Activated CD4-positive, alpha-beta T cell treated with anti-CD3 and anti-CD28 coated beads, Interleukin-2, amount 50 U/mL, for 24 hours (primary cell): ENCODE measurements around the gene ABCA4.
A peak's percentile ranks its signal among the peaks of the same experiment; 100 is the strongest.

ENCODE experiments used
- DNase-seq, 2 donors: peaks; one replicate each; pipeline ENCODE4 v3.0.0-alpha.2; 2020; ENCODE audit warnings: low read depth in 1 of 2, low spot score in 1 of 2

The ABCA4 gene

DNA sequence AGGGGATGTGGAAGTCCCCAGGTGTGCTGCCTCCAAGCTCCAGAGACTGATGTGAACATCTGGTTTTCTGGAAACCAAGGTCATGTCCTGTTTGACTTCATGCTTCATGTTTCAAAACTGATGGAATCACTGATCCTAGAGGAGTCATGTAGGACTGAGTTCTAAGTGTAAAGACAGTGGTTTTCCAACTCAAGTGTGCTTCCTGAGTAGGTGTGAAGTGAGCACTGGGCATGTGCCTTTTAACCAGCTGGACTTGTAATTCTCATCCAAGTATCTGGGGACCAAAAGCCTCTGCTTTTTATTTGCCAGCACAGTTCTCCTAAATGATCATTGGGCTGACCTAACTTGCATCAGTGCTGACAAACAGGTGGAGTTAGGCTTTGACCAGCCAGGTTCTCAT is 36.9 kb downstream of the ABCA4 start:
- no peak for DNase-seq

DNA sequence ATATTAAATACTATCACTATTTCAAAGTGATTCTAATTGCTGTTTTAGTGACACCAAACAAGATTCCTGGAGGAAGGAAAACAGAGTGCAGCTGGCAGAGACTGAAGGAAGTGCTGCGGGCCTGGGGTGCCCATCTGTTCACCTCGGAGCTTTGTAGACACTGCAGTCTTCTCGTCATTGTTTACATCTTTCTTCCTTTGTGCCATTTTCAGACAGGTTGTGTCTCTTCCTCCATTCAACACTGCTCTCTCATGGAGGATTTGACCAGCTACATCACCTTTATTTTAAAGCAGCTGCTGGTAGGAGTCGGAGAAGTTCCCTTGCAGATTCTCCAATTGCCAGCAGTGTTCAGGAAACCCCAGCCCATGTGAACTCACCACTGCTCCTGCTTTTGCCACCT is 37.3 kb downstream of the ABCA4 start:
- no peak for DNase-seq

DNA sequence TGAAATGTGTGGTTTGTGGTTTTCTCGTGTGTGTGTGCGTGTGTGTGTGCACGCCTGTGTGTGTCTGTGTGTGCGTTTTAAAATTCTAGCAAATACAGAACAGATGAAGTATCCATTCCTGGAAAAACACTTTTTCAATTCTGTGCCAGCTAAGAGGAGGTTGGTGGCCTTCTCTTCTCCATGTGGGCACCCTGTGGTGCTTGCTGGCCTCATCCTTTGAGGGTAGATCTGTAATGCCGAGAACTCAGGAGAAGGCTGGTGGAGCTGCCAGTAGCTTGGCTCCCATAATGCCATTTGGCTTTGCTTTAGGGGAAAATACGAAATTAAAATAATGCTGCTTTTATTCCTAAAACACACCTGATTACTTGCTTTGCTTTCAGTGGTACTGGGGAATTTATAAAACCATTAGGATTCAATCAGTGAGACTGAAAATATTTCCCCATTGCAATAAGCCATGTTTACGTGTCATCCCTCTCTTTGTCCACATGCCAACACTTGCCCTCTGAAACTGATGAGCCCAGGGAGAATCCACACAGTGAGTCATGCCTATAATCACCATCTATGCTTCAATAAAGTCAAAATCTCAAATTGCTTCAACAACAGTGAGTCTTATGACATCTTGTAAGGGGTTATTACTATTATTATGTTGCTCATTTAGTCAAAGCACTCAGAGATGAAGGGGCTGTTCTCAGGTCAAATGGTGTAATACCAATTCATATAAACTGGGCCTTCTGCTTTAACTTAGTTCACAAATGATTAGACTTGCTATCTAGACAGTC is 39.2 kb downstream of the ABCA4 start:
- DNase-seq, result no peak

DNA sequence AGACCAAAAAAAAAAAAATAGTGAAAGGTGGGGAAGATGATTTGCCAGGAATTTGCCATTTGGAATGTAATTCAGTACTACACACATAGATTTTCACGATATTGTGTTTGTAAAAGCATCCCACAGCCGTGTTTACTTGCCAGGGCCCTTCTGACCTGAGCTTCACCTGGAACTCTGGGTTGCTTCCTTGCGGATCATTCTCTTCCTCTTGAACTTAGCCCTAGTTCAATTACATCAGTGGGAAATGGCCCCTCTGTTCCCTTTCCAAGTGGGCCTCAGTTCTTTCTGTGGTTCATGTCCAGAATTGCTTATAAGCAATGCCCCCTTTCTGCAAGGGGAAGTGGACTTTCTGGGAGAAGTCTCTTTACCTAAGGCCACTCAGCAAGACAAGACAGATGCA is 41.0 kb downstream of the ABCA4 start:
- DNase-seq, result no peak

DNA sequence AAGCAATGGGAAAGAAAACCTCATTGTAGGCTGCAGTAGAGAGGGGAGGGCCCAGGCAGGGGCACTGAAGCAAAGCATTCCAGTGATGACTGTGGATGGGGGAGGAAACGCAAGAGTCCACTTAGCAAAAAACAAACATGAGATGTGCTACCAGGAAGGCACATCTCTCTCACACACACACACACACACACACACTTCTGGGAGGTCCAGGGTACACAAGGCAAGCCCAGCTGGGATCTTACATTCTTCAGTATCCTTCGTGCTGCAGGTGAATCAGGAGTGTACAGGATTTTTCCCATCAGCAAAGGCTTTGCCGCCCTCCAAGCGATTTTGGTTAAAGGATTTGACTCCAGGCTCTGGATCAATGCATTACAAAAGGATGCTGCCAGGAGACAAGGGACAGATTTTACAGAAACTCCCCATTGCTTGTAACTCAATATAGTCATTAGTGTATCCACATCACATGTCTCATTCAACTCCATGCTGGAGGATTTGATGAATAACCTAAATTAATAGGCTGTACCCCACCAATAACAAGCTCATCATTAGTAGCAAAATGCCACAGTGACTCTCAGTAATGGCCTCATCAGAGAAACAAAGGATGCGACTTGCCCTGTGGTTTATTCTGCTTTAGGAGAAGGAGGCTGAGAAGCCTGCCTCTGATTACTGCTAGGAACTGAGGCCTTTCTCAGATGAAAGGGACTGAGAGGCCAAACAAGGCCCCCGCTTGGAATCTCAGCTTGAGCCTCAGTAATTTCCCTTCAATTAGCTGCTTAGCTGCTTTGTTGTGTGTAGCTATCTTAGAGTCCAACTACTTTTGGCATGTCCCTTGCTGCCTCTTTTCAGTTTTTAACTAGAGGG is 41.6 kb downstream of the ABCA4 start:
- DNase-seq, result no peak

DNA sequence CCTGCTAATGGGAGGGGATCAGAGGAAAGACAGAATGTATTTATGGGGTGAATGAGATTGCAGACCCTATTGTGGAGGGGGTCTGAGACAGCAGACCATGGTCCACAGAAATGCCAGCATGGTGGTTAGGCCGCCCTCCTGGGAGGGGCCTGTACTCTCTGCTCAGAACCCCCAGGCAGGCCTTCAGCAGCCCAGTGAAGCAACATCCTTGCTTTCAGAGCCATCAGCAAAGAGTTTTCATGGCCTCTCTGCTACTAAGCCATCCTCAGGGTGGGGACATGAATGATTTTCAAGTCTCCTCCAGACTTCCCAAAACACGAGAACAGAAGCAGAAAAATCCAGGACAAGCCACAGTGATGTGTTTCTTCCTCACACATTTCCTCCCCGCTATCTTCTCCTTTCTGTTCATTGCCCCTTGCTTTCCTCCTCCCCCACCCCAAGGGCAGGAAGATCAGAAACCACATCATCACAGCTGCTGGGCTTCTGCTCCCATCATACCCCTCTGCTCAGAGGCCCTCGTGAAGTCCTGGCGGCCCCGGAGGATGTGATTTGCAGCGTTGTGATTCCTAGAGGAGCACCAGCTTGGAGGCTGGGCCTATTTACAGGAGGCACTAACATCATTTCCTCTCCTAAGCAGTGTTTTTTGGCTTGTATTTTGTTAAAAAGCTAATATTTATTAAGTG is 48.0 kb downstream of the ABCA4 start:
- DNase-seq, result no peak

DNA sequence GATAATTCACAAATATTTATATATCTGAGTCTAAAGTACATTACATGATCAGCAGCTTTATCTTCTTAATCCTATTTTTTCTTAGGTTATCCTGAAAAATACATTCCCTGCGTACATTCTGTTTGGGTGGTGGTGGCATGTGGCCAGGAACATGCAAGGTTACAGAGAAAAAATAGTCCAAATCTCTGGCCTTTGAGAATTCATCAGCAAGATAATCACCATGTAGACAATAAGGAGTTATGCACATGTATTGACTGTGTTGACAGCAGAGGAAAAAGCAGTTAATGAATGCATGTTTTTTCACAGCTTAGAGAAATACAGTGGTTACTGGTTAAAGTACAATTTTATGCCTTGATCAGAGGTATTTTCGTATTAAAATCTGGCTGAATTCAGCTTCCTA is 49.0 kb downstream of the ABCA4 start:
- no peak for DNase-seq

DNA sequence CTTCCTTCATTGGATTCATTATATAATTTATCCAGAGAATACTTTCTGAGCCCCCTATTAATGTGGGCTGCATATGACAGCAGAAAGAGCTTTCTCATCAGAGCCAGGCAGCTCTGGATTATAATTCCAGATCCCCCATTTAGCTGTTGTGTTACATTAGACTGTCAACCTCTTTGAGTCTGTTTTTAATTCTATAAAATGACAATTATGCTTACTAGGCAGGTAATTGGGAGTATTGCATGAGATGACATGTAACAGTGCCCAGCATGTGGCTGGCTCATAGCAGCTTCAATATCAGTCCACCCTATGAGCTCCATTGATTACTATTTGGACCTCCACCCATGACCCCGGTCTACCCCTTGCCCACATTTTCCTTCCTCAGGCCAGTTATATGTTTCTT is 49.6 kb downstream of the ABCA4 start:
- no peak for DNase-seq

DNA sequence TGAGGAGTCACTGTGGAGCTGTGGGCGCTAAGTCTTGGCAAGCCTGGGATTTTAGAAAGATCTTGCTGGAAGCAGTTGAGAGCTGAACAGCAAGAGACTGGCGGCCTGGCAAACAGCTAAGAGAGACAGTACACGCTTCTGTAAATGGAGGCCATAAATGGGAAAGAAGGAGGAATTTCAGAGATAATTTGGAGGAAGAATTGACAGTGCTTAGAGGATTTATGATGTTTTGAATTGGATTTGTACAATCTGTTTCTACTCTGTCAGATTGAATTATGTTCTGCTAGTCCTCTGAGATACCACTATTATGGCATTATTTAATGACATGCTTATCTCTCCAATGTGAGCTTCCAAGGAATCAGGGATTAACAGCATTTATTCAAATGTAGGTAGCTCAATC is 50.1 kb downstream of the ABCA4 start:
- DNase-seq, result no peak

DNA sequence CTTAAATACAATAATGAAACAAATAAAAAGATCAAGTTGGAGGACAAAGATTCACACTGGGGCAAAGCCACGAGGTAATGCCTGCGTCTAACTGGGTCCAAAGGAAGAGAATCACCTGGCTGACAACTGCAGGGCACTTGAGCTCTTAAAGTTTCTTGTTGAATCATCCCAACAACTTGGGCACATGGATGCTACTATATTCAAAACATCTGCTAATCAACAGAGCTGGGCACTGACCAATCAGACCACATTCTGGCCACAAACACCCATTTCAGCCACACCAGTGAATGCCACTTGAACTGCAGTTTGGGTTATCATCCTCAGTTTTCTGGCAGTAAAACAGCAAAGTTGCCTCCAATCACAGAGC is 51.0 kb downstream of the ABCA4 start:
- DNase-seq, result no peak

DNA sequence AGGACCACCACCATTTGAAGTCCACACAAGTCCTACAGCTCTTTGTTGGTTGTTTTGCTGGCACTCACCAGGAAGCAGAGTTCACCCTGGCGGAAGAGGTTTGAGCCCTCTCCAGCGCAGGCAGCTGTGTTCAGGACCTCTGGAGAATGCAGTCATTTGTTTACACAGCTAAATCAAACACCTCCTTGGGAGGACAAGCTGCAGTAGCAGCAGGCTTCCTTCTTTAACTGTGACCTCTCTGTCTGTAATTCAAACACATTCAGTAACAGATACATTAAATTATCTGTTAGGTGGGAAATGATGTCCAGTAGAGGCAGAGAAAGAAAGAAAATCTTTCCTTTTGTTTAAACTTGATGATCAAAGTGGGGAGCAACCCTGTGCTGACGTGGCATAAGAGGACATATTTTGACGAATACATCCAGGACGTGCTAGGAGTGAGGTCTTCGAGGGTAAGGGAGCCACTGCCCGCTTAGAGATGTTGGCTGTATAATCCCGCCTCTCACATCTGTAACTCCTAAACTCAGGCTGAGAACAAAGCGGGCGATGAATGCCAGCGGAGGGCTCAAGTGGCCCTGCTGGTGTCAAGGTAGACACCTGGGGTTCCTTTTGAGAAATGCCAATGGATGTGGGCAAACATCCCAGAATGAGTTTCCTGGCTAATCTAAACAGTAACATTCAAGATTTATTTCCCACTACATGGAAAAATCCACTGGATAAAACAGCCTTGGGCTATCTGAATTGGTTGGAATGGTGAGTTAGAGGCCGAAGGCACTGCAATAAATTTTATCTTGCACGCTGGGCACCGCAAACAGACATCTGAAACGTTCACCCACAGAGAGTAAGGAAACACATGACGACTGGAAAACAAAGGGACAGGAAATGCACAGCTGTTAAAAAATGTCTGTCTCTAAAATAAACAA is 51.7 kb downstream of the ABCA4 start:
- no peak for DNase-seq

DNA sequence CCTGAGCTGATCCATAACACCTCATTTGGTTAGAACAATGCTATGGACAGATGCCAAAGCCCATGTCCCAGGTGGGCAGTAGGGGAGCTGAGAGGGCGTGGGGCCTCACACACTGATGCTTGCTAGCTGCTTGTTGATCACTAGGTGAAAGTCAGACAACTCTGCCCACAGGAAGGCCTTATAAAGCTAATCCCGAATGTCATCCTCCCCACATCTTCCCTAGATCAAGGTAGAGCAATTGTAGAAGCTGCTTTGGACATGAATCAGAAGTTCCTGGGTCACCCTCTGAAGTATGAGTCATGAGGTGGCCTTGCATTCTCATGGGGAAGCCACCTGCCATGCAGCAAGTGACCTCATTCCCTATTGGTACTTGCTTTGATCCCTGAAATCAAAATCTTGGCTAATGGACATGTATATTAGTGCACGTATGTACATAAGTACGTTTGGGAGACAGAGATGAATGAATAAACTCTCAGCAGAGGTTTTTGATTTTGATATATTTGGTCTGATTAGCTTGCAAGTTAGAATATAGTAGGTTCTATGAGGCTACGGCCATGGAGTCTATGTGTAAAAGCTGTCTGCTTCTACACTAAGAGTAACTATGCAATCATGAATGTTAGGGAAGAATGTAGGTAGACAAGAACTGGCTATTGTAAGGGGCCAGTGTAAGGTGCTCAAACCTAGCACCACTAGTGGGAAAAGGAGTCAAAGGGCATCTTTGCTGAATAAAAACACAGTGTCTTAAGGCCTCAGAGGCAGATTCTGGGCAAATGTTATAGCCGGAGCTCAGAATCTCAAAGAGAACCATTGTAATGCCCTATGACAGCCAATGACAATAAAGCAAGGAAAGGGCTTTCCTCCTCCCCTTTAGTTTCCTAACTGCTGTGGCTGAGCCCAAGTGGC is 52.6 kb downstream of the ABCA4 start:
- no peak for DNase-seq

DNA sequence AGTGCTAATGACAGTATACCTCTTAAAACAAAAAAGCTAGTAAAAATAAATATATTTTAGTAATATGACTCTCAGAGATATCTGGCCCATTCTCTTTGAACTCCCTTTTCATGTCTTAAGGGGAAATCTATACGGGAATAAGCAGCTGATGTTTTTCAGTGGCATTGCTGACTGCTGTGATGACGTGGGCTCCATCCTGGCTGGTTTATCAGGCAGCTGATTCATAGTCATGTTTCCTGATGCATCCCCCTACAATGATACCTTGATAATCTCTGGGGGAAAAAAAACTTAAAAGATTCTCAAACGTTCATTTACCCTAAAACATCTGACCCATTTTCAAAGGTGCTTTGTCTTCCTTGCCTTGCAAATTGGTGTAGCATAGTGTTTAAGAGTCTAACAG is 53.8 kb downstream of the ABCA4 start:
- DNase-seq, result no peak

DNA sequence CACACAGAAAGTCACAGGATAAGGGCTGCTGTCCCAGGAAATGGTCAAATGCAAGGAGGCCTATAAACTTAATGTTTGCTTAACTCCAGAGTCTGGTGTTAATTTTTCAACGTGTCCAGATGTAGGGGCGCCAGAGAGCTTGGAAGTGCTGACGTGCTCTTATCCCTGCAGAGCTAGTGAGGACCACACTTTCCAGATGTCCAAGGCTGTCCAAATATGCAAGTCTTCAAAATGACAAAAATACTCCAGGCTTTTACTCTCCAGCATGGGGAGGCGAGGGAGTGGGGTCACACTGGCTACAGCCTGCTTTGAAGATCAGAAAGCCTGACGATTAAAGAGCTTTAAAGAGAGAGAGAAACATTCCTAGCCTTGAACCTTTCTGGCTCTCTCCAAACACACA is 57.6 kb downstream of the ABCA4 start:
- DNase-seq, result no peak

DNA sequence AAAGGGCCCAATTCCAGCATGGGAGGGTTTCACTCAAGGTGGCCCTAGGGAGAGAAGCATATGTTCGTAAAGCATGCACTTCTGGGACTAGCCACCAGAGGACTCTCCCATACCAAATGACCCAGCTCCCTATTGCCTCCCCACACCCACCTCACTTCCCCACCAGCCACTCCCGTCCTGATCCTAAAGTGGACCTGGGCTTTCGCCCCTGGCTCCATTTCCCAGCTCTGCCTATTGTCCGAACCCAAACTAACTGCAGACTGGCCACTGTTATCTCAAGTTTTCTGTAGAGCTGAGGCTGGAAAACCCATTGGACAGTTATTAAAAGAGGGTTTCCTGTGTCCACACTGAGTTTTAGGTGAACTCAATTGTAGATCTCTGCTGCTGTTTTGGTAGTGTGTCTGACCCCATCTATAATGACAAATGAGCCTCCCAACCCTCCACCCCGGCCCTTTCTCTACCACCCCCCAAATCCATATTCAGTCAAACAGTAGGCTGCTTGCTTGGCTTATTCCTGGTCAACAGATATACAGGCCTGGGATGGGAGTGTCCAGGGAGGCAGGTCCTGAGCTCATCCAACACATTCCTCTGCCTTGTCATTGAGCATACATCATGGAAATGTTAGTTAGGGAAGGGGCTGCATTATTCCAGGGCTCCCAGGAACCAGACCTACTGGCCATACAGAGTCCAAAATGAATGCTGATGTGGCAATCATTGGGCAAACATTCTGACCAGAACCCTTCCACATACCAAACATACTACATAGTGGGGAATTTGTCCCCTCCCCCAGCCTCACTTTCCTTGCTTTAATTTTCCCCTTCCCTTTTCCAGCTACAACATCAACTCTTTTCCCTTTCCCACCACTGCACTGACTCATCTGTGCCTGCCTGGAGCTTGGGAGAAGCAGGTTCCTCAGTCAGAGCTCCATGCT is 59.2 kb downstream of the ABCA4 start:
- peak in 1 of 2 donors; percentile 4 for DNase-seq

DNA sequence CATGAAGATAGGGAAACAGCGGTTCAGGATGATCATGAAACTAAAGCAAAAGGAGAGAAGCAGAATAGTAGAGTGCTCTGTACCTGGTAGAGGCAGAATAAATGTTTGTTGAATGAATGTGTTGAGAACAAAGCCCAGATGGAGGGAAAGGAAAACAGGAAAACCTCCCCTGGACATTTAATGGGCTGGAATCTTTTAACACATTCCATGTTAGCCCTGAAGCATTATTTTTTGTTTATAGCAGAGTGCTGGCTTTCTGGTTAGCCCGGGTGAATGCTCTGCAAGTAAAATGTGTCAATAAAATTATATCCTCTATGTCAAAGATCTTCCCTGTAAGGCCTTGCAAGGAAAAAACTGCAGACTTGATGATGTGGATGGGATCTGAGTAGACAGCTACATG is 60.2 kb downstream of the ABCA4 start:
- DNase-seq, result no peak

DNA sequence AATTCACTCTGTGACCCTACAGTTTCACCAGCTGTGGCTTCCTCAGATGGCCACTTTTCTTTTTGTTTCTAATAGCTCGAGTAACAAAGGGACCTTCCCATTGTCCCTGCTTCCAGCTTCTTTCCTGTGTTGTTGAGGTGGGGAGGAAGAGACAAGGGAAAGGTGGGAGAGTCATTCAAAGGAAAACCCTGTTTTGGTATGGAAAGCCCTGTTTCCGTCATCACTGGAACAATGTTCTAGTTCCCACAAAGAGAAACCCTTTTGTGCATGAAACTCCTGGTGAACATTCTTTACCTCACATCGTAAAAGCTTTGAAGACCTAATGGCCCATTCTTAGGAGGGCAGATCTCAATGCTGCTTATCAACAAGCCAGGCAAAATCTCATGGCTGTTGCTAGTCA is 62.2 kb downstream of the ABCA4 start:
- no peak for DNase-seq

DNA sequence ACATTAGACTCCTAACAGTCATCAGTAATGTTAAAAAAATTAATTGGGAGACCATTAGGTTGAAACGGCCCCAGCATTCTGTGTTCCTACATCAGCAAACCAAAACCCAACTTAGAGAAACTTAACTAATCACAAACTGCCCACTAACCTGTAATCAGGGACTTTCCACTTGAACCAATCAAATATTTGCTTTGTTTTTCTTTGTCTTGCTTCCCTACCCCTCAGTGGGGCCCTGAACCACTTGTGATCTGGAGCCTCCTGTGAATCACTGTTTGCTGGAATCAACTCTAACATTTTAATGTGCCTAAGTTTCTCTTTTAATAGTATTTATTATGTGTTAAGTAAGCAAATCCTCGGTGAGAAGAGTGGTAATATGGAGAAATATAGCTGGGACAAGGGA is 64.0 kb downstream of the ABCA4 start:
- DNase-seq, result no peak

DNA sequence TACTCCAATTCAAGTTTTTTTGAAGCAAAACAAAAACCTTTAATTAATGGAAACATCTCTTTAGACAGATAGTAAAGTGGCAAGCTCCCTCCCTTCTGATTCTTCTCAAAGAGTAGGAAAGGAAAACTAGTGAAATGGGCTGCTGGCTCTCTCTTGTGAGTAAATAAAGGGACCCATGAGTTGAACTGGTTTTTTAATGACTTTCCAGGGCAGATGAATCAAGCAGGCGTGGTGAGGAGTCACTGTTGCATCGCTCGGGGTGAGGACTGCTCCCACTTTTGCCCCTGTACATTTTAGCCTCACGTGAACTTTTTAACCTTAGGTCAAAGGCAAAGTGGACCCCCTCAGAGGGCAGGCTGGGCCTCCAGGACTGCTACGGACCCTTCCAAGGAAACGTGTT is 64.8 kb downstream of the ABCA4 start:
- no peak for DNase-seq
